ENCODE data around the gene NNMT.

DNA sequence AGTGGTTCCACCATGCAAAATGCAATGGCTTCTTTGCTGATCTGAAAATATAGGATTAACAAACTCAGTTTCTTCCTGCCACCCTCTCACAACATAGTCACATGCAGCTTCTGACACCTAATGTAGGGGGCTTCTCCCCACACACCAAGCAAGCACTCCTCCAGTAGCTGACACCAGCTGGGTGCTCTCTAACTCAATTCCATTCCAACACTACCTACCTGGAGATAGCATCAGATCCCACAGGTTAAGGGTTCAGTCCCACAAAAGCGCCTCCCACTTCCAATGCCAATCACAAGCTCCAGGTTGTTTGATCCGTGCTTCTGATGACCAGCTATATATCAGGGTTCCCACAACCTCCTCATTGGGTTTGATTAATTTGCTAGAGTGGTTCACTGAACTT lies 31.8 kb upstream of the NNMT start:
- TF ChIP-seq, protein P1, sequence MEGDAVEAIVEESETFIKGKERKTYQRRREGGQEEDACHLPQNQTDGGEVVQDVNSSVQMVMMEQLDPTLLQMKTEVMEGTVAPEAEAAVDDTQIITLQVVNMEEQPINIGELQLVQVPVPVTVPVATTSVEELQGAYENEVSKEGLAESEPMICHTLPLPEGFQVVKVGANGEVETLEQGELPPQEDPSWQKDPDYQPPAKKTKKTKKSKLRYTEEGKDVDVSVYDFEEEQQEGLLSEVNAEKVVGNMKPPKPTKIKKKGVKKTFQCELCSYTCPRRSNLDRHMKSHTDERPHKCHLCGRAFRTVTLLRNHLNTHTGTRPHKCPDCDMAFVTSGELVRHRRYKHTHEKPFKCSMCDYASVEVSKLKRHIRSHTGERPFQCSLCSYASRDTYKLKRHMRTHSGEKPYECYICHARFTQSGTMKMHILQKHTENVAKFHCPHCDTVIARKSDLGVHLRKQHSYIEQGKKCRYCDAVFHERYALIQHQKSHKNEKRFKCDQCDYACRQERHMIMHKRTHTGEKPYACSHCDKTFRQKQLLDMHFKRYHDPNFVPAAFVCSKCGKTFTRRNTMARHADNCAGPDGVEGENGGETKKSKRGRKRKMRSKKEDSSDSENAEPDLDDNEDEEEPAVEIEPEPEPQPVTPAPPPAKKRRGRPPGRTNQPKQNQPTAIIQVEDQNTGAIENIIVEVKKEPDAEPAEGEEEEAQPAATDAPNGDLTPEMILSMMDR (IDR thresholded peaks at IDR 0.05; ENCODE audit: poor library complexity) = no peak
- no peak for TF ChIP-seq EZH2phosphoT487 (IDR thresholded peaks at IDR 0.05; ENCODE audit: low read depth, severe bottlenecking, unreplicated experiment)

Data from hepatocyte (in vitro differentiated cells).